HuH-7.5 (cell line): ENCODE data around the gene PF4V1.
"Not testable (repeated sequence)": the region's sequence is repeated elsewhere in the genome, so short reads cannot be mapped to it uniquely, and the experiment has no call there.

Experiments
- DNase-seq: peaks from one replicate; pipeline ENCODE4 v3.0.0; 2011; ENCODE audit warnings: low spot score

PF4V1 gene

GRCh38 chr4:73870768-73871167 is 17.7 kb downstream of the PF4V1 start:
- DNase-seq = no peak

GRCh38 chr4:73871511-73872310 is 18.6 kb downstream of the PF4V1 start:
- no peak for DNase-seq

- DNase-seq = no peak
Measured at GRCh38 chr4:73872316-73873108, 19.4 kb downstream of the PF4V1 start.

GRCh38 chr4:73874386-73874785 is 21.3 kb downstream of the PF4V1 start:
- no peak for DNase-seq

GRCh38 chr4:73875401-73875800 is 22.3 kb downstream of the PF4V1 start:
- no peak for DNase-seq

GRCh38 chr4:73883306-73883705 is 30.2 kb downstream of the PF4V1 start:
- no peak for DNase-seq

- no peak for DNase-seq
Measured at GRCh38 chr4:73885574-73886267, 32.6 kb downstream of the PF4V1 start.

- DNase-seq = no peak
Measured at GRCh38 chr4:73891326-73891725, 38.2 kb downstream of the PF4V1 start.

- no peak for DNase-seq
Measured at GRCh38 chr4:73891739-73892405, 38.8 kb downstream of the PF4V1 start.

GRCh38 chr4:73892966-73893365 is 39.9 kb downstream of the PF4V1 start:
- no peak for DNase-seq

- no peak for DNase-seq
Measured at GRCh38 chr4:73894001-73894400, 40.9 kb downstream of the PF4V1 start.

- no peak for DNase-seq
Measured at GRCh38 chr4:73895201-73896175, 42.4 kb downstream of the PF4V1 start.

GRCh38 chr4:73896416-73896815 is 43.3 kb downstream of the PF4V1 start:
- DNase-seq = no peak

GRCh38 chr4:73897380-73898136 is 44.5 kb downstream of the PF4V1 start:
- no peak for DNase-seq

- DNase-seq = not testable (repeated sequence)
Measured at GRCh38 chr4:73899338-73899737, 46.2 kb downstream of the PF4V1 start.

- DNase-seq = no peak
Measured at GRCh38 chr4:73901031-73901430, 47.9 kb downstream of the PF4V1 start.

GRCh38 chr4:73902038-73902637 is 49.0 kb downstream of the PF4V1 start:
- DNase-seq = no peak

GRCh38 chr4:73902817-73903547 is 49.9 kb downstream of the PF4V1 start:
- no peak for DNase-seq
